ENCODE data around the gene AK1. TPM values are rescaled to one million over a fixed set of nuclear protein-coding genes. Genes with fewer than 3 reads are reported as not detected.

The AK1 gene
- total and polyA plus RNA-seq, 9 of the 15 experiments (the other 6 are each of a cell fraction or from before 2014, with no cell fraction given): 10.1 to 71.8 (median 39.0) TPM

DNA sequence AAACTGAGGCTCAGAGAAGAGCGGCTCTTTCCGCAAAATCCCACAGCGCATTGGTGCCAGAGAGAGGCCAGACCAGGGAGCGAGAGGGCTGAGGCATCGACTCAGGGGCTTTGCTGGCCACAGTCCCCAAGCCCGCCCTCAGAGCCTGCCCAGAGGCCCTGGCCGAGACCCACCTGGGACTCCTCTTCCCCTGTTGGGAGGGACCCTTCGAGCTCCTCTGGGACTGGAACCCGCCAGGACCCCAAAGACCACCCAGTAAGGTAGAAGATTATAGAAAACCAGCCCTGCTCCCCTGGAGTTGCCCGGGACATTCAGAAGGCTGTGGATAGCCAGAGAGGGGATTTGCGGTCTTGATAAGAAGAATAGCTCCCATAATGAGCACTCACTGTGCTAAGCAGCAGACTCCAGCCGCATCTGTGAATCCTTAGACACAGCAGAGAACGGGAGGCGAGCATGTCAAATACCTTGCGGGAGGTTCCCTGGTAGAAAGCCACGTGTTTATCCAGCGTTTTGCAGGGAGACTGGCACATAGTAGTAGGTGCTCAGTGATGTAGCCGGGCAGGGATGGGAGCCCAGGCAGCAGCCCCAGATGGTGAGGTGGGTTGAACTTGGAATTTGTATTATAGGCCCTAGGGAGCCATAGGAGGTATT lies 651 bp upstream of the AK1 start (continued):
- peak; percentile 31; the same call in 1 of the 2 replicates for TF ChIP-seq TEAD4 (IDR thresholded peaks at IDR 0.05; ENCODE audit: low read length)
- TF ChIP-seq TEAD4 (CRISPR knock-in tag; IDR thresholded peaks at IDR 0.05; ENCODE audit: borderline replicate concordance): no peak
- TF ChIP-seq CHD1 (IDR thresholded peaks at IDR 0.05; ENCODE audit: low read length): peak; percentile 17
- TF ChIP-seq, protein P1, sequence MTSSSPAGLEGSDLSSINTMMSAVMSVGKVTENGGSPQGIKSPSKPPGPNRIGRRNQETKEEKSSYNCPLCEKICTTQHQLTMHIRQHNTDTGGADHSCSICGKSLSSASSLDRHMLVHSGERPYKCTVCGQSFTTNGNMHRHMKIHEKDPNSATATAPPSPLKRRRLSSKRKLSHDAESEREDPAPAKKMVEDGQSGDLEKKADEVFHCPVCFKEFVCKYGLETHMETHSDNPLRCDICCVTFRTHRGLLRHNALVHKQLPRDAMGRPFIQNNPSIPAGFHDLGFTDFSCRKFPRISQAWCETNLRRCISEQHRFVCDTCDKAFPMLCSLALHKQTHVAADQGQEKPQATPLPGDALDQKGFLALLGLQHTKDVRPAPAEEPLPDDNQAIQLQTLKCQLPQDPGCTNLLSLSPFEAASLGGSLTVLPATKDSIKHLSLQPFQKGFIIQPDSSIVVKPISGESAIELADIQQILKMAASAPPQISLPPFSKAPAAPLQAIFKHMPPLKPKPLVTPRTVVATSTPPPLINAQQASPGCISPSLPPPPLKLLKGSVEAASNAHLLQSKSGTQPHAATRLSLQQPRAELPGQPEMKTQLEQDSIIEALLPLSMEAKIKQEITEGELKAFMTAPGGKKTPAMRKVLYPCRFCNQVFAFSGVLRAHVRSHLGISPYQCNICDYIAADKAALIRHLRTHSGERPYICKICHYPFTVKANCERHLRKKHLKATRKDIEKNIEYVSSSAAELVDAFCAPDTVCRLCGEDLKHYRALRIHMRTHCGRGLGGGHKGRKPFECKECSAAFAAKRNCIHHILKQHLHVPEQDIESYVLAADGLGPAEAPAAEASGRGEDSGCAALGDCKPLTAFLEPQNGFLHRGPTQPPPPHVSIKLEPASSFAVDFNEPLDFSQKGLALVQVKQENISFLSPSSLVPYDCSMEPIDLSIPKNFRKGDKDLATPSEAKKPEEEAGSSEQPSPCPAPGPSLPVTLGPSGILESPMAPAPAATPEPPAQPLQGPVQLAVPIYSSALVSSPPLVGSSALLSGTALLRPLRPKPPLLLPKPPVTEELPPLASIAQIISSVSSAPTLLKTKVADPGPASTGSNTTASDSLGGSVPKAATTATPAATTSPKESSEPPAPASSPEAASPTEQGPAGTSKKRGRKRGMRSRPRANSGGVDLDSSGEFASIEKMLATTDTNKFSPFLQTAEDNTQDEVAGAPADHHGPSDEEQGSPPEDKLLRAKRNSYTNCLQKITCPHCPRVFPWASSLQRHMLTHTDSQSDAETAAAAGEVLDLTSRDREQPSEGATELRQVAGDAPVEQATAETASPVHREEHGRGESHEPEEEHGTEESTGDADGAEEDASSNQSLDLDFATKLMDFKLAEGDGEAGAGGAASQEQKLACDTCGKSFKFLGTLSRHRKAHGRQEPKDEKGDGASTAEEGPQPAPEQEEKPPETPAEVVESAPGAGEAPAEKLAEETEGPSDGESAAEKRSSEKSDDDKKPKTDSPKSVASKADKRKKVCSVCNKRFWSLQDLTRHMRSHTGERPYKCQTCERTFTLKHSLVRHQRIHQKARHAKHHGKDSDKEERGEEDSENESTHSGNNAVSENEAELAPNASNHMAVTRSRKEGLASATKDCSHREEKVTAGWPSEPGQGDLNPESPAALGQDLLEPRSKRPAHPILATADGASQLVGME (CRISPR knock-in tag; IDR thresholded peaks at IDR 0.05): peak; percentile 7; the same call in 1 of the 2 replicates
- peak in 1 of 2 experiments; percentile 8 for TF ChIP-seq AFF1 (IDR thresholded peaks at IDR 0.05; ENCODE audit: low read depth in 1 of 2, partially characterized antibody in 2 of 2)
- TF ChIP-seq, protein P2, sequence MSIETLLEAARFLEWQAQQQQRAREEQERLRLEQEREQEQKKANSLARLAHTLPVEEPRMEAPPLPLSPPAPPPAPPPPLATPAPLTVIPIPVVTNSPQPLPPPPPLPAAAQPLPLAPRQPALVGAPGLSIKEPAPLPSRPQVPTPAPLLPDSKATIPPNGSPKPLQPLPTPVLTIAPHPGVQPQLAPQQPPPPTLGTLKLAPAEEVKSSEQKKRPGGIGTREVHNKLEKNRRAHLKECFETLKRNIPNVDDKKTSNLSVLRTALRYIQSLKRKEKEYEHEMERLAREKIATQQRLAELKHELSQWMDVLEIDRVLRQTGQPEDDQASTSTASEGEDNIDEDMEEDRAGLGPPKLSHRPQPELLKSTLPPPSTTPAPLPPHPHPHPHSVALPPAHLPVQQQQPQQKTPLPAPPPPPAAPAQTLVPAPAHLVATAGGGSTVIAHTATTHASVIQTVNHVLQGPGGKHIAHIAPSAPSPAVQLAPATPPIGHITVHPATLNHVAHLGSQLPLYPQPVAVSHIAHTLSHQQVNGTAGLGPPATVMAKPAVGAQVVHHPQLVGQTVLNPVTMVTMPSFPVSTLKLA (conservative IDR thresholded peaks at IDR 0.05): peak in 1 of 2 experiments; percentile 21; a peak in 1 of 4 replicates
- TF ChIP-seq HCFC1 (IDR thresholded peaks at IDR 0.05; ENCODE audit: low read depth, low read length): no peak
- TF ChIP-seq CBFA2T3 (IDR thresholded peaks at IDR 0.05): peak; percentile 16; the same call in 1 of the 2 replicates
- 0 out of 2 replicates have a peak, but pooled peaks have one; percentile 11 for TF ChIP-seq ZNF165 (CRISPR knock-in tag; IDR thresholded peaks at IDR 0.05; ENCODE audit: borderline replicate concordance)
- TF ChIP-seq KAT7 (CRISPR knock-in tag; IDR thresholded peaks at IDR 0.05; ENCODE audit: borderline replicate concordance): peak; percentile 58; the same call in 1 of the 2 replicates
- TF ChIP-seq BCOR (IDR thresholded peaks at IDR 0.05): peak; percentile 84
- TF ChIP-seq ETS2 (tag; IDR thresholded peaks at IDR 0.05; ENCODE audit: borderline replicate concordance, poor library complexity, severe bottlenecking): no peak
